GM18868 (cell line): Measurements from ENCODE around the gene ANKRD30B.
"Not testable (repeated sequence)": the region's sequence is repeated elsewhere in the genome, so short reads cannot be mapped to it uniquely, and the experiment has no call there.

ENCODE experiments used
- ATAC-seq: cut with Tn5 transposase; IDR thresholded peaks from one replicate; pipeline ENCODE4 v1.9.1; 2021; ENCODE audit warnings: mild to moderate bottlenecking, moderate library complexity; ENCODE audit not compliant: unreplicated experiment

ANKRD30B gene

GRCh38 chr18:14855634-14856033, 107.7 kb downstream of the ANKRD30B start:
- ATAC-seq = not testable (repeated sequence)

GRCh38 chr18:14856256-14856655, 108.3 kb downstream of the ANKRD30B start:
- ATAC-seq = not testable (repeated sequence)

- ATAC-seq = not testable (repeated sequence)
These were observed 110.5 kb downstream of the ANKRD30B start for GRCh38 chr18:14858514-14858913.

GRCh38 chr18:14859995-14860394, 112.0 kb downstream of the ANKRD30B start:
- ATAC-seq = not testable (repeated sequence)

GRCh38 chr18:14866426-14866825, 118.5 kb downstream of the ANKRD30B start:
- not testable (repeated sequence) for ATAC-seq

GRCh38 chr18:14867988-14868387, 120.0 kb downstream of the ANKRD30B start:
- not testable (repeated sequence) for ATAC-seq

- not testable (repeated sequence) for ATAC-seq
These were observed 120.9 kb downstream of the ANKRD30B start for GRCh38 chr18:14868825-14869224.

GRCh38 chr18:14878826-14879225, 130.9 kb downstream of the ANKRD30B start:
- not testable (repeated sequence) for ATAC-seq

GRCh38 chr18:14900435-14900834, 152.5 kb downstream of the ANKRD30B start:
- ATAC-seq = no peak
